Astrocyte (in vitro differentiated cells and primary cell): ENCODE measurements around the gene CSPG4. TPM values are rescaled to one million over a fixed set of nuclear protein-coding genes. Genes with fewer than 3 reads are reported as not detected.
"Not testable (repeated sequence)": the region's sequence is repeated elsewhere in the genome, so short reads cannot be mapped to it uniquely, and the experiment has no call there.

ENCODE experiments used
- DNase-seq: peaks from one replicate; pipeline ENCODE4 v3.0.0-alpha.2; 2010; ENCODE audit warnings: low read depth
- FAIRE-seq: peaks from 2 replicates; lab custom pipeline; 2011; peaks lifted over from hg19 to GRCh38; lab: Jason Lieb, UNC
- H2AFZ ChIP-seq: 2 replicates; pipeline ENCODE4 v1.6.0; 2012; ENCODE audit warnings: low read depth, low read length, inconsistent platforms
- H3K27ac ChIP-seq: 2 replicates; pipeline ENCODE4 v1.5.1; 2011; ENCODE audit warnings: low read depth, low read length, inconsistent platforms
- H3K27me3 ChIP-seq: 2 replicates; pipeline ENCODE4 v1.6.0; 2011; ENCODE audit warnings: low read length, inconsistent platforms; ENCODE audit not compliant: insufficient read depth
- H3K36me3 ChIP-seq: 2 replicates; pipeline ENCODE4 v1.5.1; 2011; ENCODE audit warnings: low read length, inconsistent platforms; ENCODE audit not compliant: insufficient read depth
- H3K4me1 ChIP-seq: 2 replicates; pipeline ENCODE4 v1.5.1; 2011; ENCODE audit warnings: low read length, inconsistent platforms; ENCODE audit not compliant: insufficient read depth
- H3K4me2 ChIP-seq: 2 replicates; pipeline ENCODE4 v1.6.0; 2012; ENCODE audit warnings: low read length, inconsistent platforms
- H3K4me3 ChIP-seq: 2 replicates; pipeline ENCODE4 v1.5.1; 2011; ENCODE audit warnings: low read depth, mild to moderate bottlenecking, low read length, inconsistent platforms; ENCODE audit not compliant: insufficient read depth
- H3K79me2 ChIP-seq: 2 replicates; pipeline ENCODE4 v1.6.0; 2012; ENCODE audit warnings: mild to moderate bottlenecking, low read length, inconsistent platforms; ENCODE audit not compliant: insufficient read depth
- H3K9ac ChIP-seq: 2 replicates; pipeline ENCODE4 v1.6.0; 2012; ENCODE audit warnings: mild to moderate bottlenecking, low read length, inconsistent platforms
- H3K9me3 ChIP-seq: 2 replicates; pipeline ENCODE4 v1.5.1; 2012; ENCODE audit warnings: low read depth, mild to moderate bottlenecking, low read length, inconsistent platforms; ENCODE audit not compliant: insufficient read depth
- H4K20me1 ChIP-seq: 2 replicates; pipeline ENCODE4 v1.6.0; 2012; ENCODE audit warnings: low read length, inconsistent platforms; ENCODE audit not compliant: insufficient read depth
- H3K27ac Mint-ChIP-seq: one replicate; pipeline ENCODE4 v1.8.0; 2021; ENCODE audit warnings: mild to moderate bottlenecking, mixed read lengths; ENCODE audit not compliant: unreplicated experiment
- H3K27me3 Mint-ChIP-seq: one replicate; pipeline ENCODE4 v1.8.0; 2021; ENCODE audit warnings: low read depth, mixed read lengths; ENCODE audit not compliant: unreplicated experiment
- H3K36me3 Mint-ChIP-seq: one replicate; pipeline ENCODE4 v1.8.0; 2021; ENCODE audit warnings: low read depth, mixed read lengths; ENCODE audit not compliant: unreplicated experiment
- H3K4me1 Mint-ChIP-seq: one replicate; pipeline ENCODE4 v1.8.0; 2021; ENCODE audit warnings: low read depth, mixed read lengths; ENCODE audit not compliant: unreplicated experiment
- H3K4me3 Mint-ChIP-seq: one replicate; pipeline ENCODE4 v1.8.0; 2021; ENCODE audit warnings: mild to moderate bottlenecking, moderate library complexity, mixed read lengths; ENCODE audit not compliant: unreplicated experiment
- H3K9me3 Mint-ChIP-seq: one replicate; pipeline ENCODE4 v1.8.0; 2021; ENCODE audit warnings: mild to moderate bottlenecking, mixed read lengths; ENCODE audit not compliant: unreplicated experiment
- CTCF ChIP-seq: IDR thresholded peaks from 2 replicates; pipeline ENCODE4 v1.5.1; 2011; ENCODE audit warnings: low read depth, mild to moderate bottlenecking, inconsistent platforms, low read length, moderate library complexity; ENCODE audit not compliant: insufficient read depth
- EZH2 ChIP-seq: IDR thresholded peaks from 2 replicates; pipeline ENCODE4 v1.6.1; 2012; ENCODE audit warnings: mild to moderate bottlenecking, low read length, inconsistent platforms; ENCODE audit not compliant: insufficient read depth
- total RNA-seq: library from RNA; stranded (reverse); gene quantifications from 2 replicates; pipeline ENCODE4 v1.2.1, GENCODE V29; 2021

The CSPG4 gene
- total RNA-seq, 1 donor from 2014 or later: 26.9 TPM

- TF ChIP-seq EZH2: no peak
- no peak for TF ChIP-seq CTCF
- H3K9ac ChIP-seq: peak overlapping the region; percentile 60
- FAIRE-seq (no peak), DNase-seq (no peak)
- Mint-ChIP-seq H3K27ac (no peak overlapping the region), H3K27me3 (peaks cover 2% of the 10 kb centered on the region), H3K4me1 (peaks cover 26% of the 10 kb centered on the region), H3K36me3 (peaks cover 6% of the 10 kb centered on the region), H3K9me3 (no peaks in the 10 kb centered on the region), H3K4me3 (no peak overlapping the region)
- H3K36me3 ChIP-seq: no peaks in the 10 kb centered on the region
- peak overlapping the region; percentile 58 for H3K27ac ChIP-seq
- H3K79me2 ChIP-seq: peaks cover 51% of the 10 kb centered on the region
- no peaks in the 10 kb centered on the region for H3K27me3 ChIP-seq
- H2AFZ ChIP-seq: no peak overlapping the region
- H3K4me3 ChIP-seq: no peak overlapping the region
- peaks cover 33% of the 10 kb centered on the region for H4K20me1 ChIP-seq
- H3K4me1 ChIP-seq: peaks cover 37% of the 10 kb centered on the region
- H3K4me2 ChIP-seq: peak overlapping the region; percentile 8
- H3K9me3 ChIP-seq: no peaks in the 10 kb centered on the region
Observed at GRCh38 chr15:75704618-75705017, 8.0 kb downstream of the CSPG4 start.

GRCh38 chr15:75704263-75704615, 8.4 kb downstream of the CSPG4 start:
- Mint-ChIP-seq H3K36me3 (peaks cover 6% of the 10 kb centered on the region), H3K27me3 (peaks cover 2% of the 10 kb centered on the region), H3K4me1 (peaks cover 28% of the 10 kb centered on the region), H3K9me3 (no peaks in the 10 kb centered on the region), H3K4me3 (no peak overlapping the region), H3K27ac (no peak overlapping the region)
- Histone ChIP-seq H3K36me3 (no peaks in the 10 kb centered on the region), H3K27ac (peak overlapping the region; percentile 58), H3K4me2 (peak overlapping the region; percentile 8), H3K9me3 (no peaks in the 10 kb centered on the region), H3K9ac (peak overlapping the region; percentile 60), H3K27me3 (no peaks in the 10 kb centered on the region), H3K4me1 (peaks cover 37% of the 10 kb centered on the region), H3K79me2 (peaks cover 48% of the 10 kb centered on the region), H2AFZ (no peak overlapping the region), H4K20me1 (peaks cover 31% of the 10 kb centered on the region), H3K4me3 (no peak overlapping the region)
- no peak for TF ChIP-seq EZH2
- TF ChIP-seq CTCF: no peak
- DNase-seq (no peak), FAIRE-seq (no peak)

- not testable (repeated sequence) for DNase-seq
- Histone ChIP-seq H3K9ac (peak overlapping the region; percentile 60), H3K27ac (peak overlapping the region; percentile 58)
Observed at GRCh38 chr15:75703440-75704262, 9.0 kb downstream of the CSPG4 start.

More at GRCh38 chr15:75703440-75704262, 9.0 kb downstream of the CSPG4 start:
- not testable (repeated sequence) for H3K4me3 ChIP-seq, H3K36me3 ChIP-seq, H3K36me3 Mint-ChIP-seq, H3K27ac Mint-ChIP-seq, H3K27me3 ChIP-seq, H3K4me3 Mint-ChIP-seq, H3K9me3 ChIP-seq, H3K27me3 Mint-ChIP-seq, H2AFZ ChIP-seq, H3K9me3 Mint-ChIP-seq
- peaks cover 27% of the 10 kb centered on the region for H3K4me1 Mint-ChIP-seq
- peak; percentile 97 for FAIRE-seq
- peaks cover 36% of the 10 kb centered on the region for H3K4me1 ChIP-seq
- peak overlapping the region; percentile 26 for H3K4me2 ChIP-seq
- peaks cover 29% of the 10 kb centered on the region for H4K20me1 ChIP-seq
- H3K79me2 ChIP-seq: peaks cover 43% of the 10 kb centered on the region
